NCI-H128 (cell line): ENCODE data around the gene DNAH3.
"Not testable (repeated sequence)": the region's sequence is repeated elsewhere in the genome, so short reads cannot be mapped to it uniquely, and the experiment has no call there.

Experiments
- DNase-seq: peaks from one replicate; lab custom pipeline; 2025; ENCODE audit not compliant: unreplicated experiment; lab: John Stamatoyannopoulos, UW

Gene DNAH3

DNA sequence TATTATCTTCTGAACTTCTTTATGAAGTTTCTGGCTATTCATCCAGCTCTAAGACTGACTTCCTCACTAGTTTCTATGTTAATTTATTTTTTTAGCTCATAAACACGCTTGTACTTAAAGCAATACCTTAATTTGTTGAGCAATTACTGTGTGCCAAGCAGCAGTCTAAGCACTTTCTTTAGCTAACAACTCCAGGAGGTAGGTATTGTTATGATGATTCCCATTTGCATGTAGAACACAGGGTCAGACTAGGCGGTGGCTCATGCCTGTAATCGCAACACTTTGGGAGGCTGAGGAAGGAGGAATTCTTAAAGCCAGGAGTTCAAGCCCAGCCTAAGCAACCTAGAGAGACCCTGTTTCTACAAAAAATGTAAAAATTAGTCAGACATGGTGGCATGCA is 19.8 kb downstream of the DNAH3 start:
- DNase-seq, result no peak

DNA sequence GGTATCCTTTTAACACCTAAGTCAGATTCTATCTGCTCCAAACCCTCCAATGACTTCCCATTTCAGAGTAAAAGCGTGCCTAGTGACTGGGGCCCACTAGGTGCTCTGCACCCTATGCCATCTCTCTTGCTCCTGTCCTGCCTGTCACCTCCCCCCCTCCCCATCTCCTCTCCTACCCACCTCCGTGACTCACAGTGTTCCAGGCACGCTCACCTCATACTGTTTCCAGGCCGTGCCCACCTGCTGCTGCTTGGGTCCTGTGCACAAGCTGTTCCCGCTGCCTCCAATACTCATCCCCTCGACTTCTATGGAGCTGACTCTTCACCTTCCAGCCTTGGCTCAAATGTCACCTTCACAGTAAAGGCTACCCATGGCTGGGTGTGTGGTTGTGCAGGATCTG is 21.7 kb downstream of the DNAH3 start:
- DNase-seq, result no peak

DNA sequence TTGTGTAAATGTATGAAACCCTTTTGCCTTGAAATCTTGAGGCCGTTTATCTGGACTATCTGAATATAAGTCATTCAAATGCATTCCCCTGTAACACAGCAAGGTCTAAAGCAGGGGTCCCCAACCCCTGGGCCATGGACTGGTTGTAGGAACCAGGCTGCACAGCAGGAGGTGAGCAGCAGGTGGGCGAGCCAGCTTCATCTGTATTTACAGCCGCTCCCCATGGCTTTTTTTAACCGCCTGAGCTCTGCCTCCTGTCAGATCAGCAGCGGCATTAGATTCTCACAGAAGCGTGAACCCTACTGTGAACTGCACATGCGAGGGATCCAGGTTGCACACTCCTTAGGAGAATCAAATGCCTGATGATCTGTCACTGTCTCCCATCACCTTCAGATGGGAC is 24.1 kb downstream of the DNAH3 start:
- no peak for DNase-seq

DNA sequence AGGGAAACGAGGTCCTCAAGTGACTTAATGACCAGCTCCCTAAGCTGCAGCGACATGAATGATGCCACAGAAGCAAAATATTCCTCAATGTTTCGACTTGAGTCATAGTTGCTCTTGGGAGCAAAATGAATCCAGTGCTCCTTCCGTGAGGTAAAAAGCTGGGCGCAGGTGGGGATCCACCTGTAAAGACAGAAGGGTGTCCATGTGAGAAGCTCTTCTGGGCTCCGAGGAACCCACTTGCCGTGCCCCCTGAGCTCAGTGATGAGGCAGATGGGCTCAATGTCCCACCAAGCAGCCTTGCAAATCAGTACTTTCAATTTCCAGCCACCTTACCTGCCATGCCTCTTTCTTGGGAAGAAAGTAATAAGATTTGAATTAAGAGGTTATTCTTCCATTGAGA is 25.5 kb downstream of the DNAH3 start:
- no peak for DNase-seq

DNA sequence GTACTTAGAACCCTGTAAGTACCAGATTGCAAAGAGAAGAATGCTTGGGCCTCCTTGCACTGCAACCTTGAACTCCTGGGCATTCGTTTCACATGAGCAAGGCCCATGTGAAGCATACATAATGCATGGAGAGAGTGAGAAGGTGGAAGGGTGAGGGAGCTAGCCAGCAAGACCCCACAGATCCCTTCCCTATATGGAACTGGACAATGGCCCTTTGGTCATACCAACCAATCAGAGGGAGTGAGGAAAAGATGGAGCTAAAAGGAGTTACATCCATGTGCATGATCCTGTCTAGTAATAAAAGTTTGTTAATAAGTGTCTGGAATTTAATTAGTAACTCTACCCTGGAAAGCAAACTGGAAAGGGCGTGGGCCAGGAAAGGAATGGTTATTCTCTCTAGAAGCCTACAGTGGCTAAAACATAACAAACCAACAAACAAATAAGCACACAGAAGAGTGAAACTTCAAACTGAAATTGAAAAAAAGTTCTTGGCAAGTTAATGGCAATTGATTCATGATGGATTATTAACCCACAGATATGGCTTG is 29.6 kb downstream of the DNAH3 start:
- DNase-seq, result no peak

DNA sequence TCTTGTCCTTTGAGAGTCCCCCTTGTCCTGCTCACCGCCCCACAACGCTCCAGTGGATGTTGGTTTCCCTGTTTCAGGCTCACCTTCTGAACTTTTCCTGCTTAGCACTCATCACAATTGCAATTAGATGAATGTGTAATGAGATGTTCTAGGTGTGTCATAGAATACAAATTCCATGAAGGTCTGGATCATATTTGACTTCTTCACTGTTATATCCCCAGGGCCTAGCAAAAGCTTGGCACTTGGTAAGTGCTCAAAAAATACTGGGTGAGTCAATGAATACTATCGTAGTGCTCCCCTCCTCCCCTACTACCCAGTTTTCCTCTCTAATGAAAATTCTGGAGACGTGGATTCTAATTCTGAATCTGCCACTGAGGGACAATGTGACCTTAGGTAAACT is 33.1 kb downstream of the DNAH3 start:
- DNase-seq, result no peak

DNA sequence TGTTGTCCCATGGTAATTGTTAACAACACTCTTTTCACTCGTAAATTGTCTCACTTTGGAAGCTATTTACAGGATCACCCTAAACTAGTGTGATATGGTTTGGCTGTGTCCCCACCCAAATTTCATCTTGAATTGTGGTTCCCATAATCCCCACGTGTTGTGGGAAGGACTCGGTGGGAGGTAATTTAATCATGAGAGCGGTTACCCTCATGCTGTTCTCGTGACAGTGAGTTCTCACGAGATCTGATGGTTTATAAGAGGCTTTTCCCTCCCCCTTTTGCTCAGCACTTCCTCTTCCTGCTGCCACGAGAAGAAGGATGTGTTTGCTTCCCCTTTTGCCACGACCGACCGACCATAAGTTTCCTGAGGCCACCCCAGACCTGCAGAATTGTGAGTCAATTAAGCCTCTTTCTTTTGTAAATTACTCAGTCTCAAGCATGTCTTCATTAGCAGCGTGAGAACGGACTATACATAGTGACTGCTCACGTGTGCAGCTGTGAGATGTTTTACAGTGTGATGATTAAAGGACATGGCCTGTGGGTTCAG is 34.4 kb downstream of the DNAH3 start:
- no peak for DNase-seq

DNA sequence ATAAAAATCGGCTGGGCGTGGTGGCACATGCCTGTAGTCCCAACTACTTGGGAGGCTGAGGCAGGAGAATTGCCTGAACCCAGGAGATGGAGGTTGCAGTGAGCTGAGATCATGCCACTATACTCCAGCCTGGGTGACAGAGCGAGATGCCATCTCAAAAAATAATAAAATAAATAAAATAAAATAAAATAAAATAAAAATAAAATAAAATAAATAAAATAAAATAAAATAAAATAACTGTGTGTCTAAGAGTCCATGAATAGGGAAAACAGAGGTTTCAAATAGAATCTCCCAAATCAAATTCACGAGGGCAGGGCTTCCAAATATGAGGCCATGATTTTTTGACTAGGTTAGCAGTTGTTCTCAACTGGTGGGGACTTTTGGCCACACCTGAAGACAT is 35.1 kb downstream of the DNAH3 start:
- not testable (repeated sequence) for DNase-seq

DNA sequence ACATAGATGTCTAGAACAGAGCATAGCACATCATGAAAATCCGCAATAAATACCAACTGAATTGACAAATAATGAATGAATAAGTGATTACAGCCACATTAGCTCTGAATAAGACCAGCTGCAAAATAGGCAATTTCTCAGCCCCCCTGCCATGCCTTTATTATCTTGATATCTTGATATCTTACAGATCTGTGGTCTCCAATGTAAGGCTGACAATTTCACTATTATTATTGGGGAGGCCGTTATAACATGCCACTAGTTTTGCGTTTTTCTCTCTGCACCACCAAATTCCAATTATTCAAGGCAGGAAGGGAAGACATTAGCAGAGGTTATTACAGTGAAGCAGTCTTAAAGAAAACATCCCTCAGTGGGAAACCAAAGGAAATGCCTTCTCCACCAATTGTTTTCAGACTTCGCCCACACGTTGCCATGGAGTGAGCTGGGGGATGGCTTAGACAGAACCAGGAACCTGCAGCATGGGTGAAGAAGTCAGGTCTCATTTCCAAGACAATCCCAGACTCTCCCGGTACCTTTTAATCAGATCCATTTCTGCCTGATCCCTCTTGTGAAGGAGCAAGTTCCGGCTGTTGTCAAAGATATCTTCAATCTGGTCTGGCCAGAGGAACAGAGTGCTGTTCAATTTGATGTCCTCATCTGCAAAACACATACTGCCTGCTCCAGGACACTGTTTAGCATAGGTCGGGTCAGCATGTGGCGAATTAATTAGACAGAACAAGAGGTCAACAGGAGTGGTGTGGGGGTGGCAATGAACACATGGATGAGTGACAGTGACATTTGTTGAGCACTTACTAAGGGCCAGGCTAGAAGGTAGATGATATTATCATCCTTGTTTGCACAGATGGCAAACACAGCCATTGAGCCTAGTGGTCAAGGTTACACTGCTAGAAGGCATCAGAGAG is 46.4 kb downstream of the DNAH3 start:
- no peak for DNase-seq

DNA sequence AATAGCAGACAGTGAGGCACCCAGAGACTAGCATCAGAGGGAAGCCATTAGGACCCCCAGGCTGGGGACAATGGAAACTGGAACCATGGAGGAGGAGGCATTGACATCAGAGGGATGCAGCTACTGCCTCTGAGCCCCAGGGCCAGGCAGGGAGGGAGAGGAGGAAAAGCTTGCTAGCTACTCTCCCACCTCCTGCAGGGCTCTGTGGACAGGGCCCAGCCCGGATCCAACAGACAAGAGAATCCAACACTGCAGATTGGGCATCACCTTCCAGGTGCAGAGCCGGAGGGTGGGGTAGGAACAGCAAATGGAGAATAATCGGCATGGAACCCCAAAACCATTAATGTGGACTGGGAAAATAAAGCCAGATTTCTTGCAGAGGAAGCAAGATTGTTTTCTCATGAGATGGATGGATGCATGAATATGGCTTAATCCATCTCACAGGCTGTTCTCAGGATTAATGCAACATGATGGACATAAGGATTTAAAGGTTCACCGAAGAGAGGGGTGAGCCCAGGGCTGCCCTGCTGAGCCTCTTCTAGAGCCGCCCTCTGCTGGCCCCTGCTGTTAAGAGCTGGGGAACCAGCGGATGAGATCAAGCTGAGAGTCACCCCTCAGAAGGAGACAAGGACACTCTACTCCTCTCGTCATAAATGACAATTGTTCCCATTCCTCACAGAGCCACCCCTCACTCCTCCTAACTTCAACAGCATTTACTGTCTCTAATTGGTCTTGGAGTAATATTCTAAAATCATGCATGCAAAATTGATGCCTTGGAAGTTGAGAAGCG is 48.8 kb downstream of the DNAH3 start:
- DNase-seq, result no peak

DNA sequence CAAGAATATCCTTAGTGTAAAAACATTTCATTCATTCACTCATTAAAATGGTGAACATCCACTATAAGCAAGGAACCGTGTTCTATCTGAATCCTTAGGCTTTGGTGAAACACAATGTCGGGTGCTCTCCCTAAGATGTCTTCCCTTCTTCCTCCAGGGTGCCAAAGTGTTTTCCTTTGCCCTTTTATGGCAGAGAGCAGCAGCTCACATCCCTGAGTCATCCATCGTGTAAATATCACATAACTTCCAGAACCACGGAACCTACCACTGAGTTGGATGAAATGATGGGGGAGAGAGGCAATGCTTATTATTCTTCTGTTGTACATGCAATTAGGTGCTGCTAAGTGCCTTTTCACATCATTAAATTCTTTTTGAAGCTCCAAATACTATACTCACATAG is 50.2 kb downstream of the DNAH3 start:
- no peak for DNase-seq

DNA sequence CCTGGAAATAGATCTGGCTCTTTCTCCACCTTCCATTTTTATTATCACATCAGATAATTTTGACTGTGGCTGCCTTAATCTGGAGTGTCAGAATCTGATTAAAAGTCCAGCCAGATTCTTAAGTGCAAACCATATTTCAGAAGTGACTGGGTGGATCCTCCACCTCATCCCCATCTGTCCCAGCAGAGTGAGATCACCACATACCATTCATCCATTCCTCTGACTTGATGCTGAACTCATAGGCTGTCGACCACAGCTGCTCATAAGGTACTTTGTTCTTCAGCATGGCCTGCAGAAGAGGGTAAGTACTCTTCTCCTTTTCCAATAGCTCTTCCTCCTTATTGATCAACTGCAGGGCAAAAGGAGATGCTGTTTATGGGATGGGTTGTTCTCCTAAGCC is 53.5 kb downstream of the DNAH3 start:
- no peak for DNase-seq

DNA sequence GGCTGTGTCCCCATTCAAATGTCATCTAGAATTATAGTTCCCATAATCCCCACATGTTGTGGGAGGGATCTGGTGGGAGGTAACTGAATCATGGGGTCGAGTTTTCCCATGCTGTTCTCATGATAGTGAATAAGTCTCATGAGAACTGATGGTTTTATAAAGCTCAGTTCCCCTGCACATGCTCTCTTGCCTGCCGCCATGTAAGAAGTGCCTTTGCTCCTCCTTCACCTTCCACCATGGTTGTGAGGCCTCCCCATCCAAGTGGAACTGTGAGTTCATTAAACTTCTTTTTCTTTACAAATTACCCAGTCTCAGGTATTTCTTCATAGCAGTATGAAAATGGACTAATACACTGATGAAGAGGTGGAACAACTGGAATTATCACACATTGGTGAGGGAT is 55.9 kb downstream of the DNAH3 start:
- DNase-seq, result not testable (repeated sequence)

DNA sequence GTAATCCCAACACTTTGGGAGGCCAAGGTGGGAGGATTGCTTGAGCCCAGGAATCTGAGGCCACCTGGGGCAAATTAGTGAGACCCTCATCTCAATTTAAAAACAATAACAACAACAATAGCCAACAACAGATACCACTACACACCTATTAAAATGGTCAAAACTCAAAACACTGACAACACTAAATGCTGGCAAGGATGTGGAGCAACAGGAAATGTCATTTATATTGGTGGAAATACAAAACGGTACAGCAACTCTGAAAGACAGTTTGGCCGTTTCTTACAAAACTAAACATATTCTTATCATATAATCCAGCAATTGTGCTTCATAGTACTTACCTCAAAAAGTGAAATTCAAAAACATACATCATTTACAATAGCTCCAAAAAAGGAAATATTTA is 57.7 kb downstream of the DNAH3 start:
- DNase-seq, result no peak

DNA sequence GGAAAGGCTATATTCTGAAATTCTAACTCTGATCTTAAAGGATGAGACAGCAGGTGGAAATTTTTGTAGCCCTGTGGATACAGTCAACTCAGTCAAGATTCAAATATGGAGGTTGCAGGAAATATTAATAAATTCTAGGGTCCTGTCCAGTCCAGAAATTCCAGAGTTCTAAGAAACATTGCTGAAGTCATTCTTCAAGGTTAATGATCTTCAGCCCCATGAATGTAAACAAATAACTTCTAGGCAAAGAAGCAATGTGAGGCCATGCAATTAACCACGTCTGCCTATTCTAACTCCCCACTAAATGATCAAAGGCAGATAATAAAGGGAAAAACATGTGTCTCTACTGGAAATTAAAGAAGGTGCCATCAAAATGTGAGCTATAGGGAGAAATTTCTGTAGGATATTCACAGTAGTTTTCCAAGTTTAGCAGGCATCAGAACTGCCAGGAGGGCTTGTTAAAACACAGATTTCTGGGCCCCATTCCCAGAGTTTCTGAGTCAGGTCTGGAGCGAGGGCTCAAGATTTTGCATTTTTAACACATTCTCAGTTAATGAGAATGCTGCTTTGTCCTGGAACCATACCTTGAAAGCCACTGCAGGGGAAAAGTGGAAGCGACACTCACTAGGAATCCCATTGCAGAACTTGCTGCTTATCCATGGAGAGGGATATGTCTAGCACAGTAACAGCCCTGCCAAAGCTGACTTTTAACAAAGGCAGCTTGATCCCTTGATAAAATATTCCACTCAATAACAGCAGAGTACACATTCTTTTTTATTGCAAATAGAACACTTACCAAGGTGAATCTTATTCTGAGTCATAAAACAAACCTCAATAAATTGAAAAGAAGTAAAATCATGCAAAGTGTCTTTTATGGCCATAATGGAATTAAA is 61.8 kb downstream of the DNAH3 start:
- DNase-seq, result no peak

DNA sequence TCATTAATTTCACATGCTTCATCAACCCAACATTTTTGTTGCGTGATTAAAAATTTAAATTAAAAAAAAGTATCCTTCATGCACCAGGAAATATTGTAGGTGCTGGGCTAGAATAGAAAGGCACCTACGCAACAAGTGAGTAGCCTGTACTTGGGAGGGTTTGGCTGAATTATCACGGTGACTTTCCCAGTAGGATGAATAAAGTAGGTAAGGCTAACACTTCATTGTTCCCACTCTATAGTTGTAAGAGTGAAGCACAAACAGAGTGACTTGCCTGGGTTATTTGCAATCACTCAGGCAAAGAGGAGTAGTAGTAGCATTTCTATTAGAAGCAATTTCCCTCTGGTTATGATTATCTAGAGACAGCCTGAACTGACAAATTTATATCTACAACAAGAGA is 62.5 kb downstream of the DNAH3 start:
- no peak for DNase-seq

DNA sequence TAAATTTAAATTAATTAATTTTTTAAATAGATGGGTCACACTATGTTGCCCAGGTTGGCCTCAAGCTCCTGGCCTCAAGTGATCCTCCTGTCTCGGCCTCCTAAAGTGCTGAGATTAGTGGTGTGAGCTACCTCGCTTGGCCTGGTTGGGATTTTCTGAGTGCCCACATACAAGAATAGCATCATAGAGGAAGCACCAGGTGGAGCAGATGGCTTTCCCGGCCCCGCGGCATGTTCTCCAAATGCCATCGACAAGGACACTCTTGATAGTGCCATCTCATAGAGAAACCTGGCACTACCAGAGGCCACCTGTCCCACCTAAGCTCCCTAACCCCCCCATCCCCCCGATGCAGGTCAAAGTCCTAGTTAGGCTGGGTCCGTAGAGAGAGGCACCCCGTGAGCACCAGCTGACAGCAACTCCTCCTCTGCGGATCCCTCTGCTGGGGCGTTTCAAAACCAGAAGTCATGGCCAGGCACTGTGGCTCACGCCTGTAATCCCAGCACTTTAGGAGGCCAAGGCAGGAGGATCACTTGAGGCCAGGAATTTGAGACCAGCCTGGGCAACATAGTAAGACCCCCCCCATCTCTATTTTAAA is 65.9 kb downstream of the DNAH3 start:
- DNase-seq, result no peak

DNA sequence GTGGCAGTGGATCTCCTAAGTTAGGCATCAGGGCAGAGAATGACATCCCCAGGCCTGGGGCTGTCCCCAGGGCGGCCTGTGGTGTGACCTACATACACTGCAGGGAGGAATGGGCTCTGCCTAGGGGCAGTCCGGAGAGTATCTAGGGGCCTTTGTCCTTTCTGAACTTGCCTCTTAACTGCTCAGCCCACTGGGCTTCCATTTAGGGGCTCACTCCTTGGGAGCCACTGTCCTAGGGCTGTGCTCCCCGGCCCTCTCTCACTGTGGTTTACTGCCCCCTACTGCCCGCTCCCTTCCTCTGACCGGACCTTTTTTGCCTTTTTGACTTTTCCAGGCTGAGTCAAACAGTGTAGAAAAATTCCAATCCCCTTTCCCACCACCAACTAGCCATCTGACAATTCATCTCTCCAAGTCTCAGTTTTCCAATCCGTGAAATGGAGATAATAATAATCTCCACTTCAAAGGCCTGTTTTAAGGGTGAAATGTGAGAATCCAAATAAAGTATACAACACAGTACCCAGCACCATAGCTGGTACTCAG is 66.8 kb downstream of the DNAH3 start:
- DNase-seq, result no peak

DNA sequence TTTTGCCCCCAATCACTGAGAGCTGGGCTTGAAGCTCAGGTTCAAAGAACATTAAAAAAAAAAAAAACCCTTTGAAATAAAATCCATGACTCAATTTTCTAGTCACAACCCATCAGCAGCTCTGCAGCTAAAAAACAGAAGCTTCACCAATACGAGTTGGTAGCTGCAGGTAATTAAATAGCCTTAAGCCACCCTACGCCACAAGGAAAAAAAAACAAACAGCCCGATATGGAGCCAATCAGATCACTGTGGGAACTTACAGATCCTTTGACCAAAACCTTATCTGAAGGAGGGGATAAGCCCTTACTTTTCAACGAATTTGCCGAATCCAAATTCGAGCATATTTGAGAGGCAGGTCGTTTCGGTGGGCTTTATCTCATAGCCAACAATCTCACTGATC is 69.3 kb downstream of the DNAH3 start:
- DNase-seq, result no peak

DNA sequence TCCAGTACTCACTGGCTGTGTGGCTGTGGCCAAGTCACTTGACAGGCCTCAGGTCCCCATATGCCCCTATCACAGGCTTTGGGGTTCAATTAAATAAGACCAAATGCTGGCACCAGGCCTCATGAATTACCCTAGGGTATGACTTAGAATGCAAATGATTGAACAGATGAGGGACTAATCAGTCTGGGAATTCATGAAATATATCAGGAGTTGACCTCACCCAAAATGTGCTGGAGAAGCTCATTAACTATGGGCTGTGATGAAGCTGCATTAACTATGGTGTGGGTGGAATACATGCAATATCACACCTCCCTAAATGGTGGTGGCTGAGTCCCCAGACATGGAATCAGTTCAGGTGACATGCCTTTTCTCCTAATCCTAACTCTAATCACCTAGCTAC is 72.1 kb downstream of the DNAH3 start:
- no peak for DNase-seq
